H1 (cell line): Measurements from ENCODE around the gene ZDHHC20. TPM values are rescaled to one million over a fixed set of nuclear protein-coding genes. Genes with fewer than 3 reads are reported as not detected.

Experiments
- CTCF ChIA-PET: fragments of 300-600 bp; sonication (Branson Sonifier 250); formaldehyde crosslinking; loops from one replicate; lab custom pipeline; 2021; ENCODE audit not compliant: partially characterized antibody; lab: Charles Lee
- POLR2A ChIA-PET: fragments of 300-600 bp; sonication (Branson Sonifier 250); formaldehyde crosslinking; loops from one replicate; lab custom pipeline; 2021; ENCODE audit warnings: inconsistent platforms; ENCODE audit not compliant: partially characterized antibody; lab: Charles Lee
- DNase-seq, 2 experiments: peaks; one replicate each; pipeline versions ENCODE4 v3.0.0 to v3.0.0-alpha.2; 2010 to 2022; ENCODE audit warnings: low spot score in 2 of 2, low read depth in 1 of 2, mixed read lengths in 1 of 2
- FAIRE-seq: peaks from 2 replicates; lab custom pipeline; 2011; peaks lifted over from hg19 to GRCh38; lab: Jason Lieb, UNC
- H2AFZ ChIP-seq: 2 replicates; pipeline ENCODE4 v1.8.1; 2012; ENCODE audit warnings: low read length, inconsistent platforms
- H2AK5ac ChIP-seq: 2 replicates; pipeline ENCODE4 v1.6.1; 2013; ENCODE audit warnings: low read depth, low read length
- H2BK120ac ChIP-seq: replicated peaks from 2 replicates; pipeline ENCODE3; 2013; ENCODE audit warnings: low read depth, low read length, inconsistent platforms
- H2BK12ac ChIP-seq: 2 replicates; pipeline ENCODE4 v1.6.1; 2013; ENCODE audit warnings: low read depth, low read length
- H2BK15ac ChIP-seq: 2 replicates; pipeline ENCODE4 v1.6.1; 2013; ENCODE audit warnings: low read length
- H2BK20ac ChIP-seq: 2 replicates; pipeline ENCODE4 v1.6.1; 2013; ENCODE audit warnings: low read length
- H2BK5ac ChIP-seq: 2 replicates; pipeline ENCODE4 v1.6.1; 2013; ENCODE audit warnings: low read depth, low read length
- H3K14ac ChIP-seq: 2 replicates; pipeline ENCODE4 v1.6.1; 2013; ENCODE audit warnings: inconsistent platforms; ENCODE audit not compliant: insufficient read length
- H3K18ac ChIP-seq: 2 replicates; pipeline ENCODE4 v1.6.1; 2013; ENCODE audit warnings: low read length; ENCODE audit errors: extremely low read depth
- H3K23ac ChIP-seq: 2 replicates; pipeline ENCODE4 v1.6.1; 2013; ENCODE audit warnings: inconsistent platforms; ENCODE audit not compliant: insufficient read length
- H3K23me2 ChIP-seq: 2 replicates; pipeline ENCODE4 v1.6.1; 2013; ENCODE audit warnings: low read depth, low read length
- H3K27ac ChIP-seq: 2 replicates; pipeline ENCODE4 v1.6.1; 2011; ENCODE audit warnings: low read depth, low read length, inconsistent platforms
- H3K27me3 ChIP-seq, 4 experiments: replicated peaks in 1 of 4; 1 replicate in 1 of 4; 2 replicates in 3 of 4; pipeline versions ENCODE4 v1.6.1 to v1.8.1; 2011 to 2013; ENCODE audit warnings: low read length in 3 of 4, mild to moderate bottlenecking in 3 of 4, inconsistent platforms in 2 of 4, mixed read lengths in 2 of 4, moderate library complexity in 1 of 4; ENCODE audit not compliant: control insufficient read depth in 3 of 4, insufficient read depth in 3 of 4; ENCODE audit errors: extremely low read depth in 1 of 4
- H3K36me3 ChIP-seq, 4 experiments: 2 replicates each; pipeline versions ENCODE4 v1.6.1 to v1.8.1; 2011 to 2013; ENCODE audit warnings: mild to moderate bottlenecking in 4 of 4, low read length in 3 of 4, moderate library complexity in 2 of 4, control low read depth in 1 of 4, inconsistent platforms in 1 of 4; ENCODE audit not compliant: insufficient read depth in 4 of 4, control insufficient read depth in 2 of 4
- H3K4ac ChIP-seq: replicated peaks from 2 replicates; pipeline ENCODE3; 2013; ENCODE audit warnings: low read length, low read depth, mixed read lengths, inconsistent platforms; ENCODE audit not compliant: insufficient read length
- H3K4me1 ChIP-seq, 4 experiments: replicated peaks in 1 of 4; 1 replicate in 1 of 4; 2 replicates in 3 of 4; pipeline versions ENCODE4 v1.6.1 to v1.8.1; 2011 to 2013; ENCODE audit warnings: low read length in 3 of 4, inconsistent platforms in 2 of 4, mixed read lengths in 1 of 4; ENCODE audit not compliant: insufficient read depth in 4 of 4, control insufficient read depth in 3 of 4
- H3K4me2 ChIP-seq, 2 experiments: 2 replicates each; pipeline versions ENCODE4 v1.6.1 to v1.8.1; 2011 to 2013; ENCODE audit warnings: low read depth in 2 of 2, low read length in 2 of 2, control low read depth in 1 of 2, inconsistent platforms in 1 of 2, mild to moderate bottlenecking in 1 of 2; ENCODE audit not compliant: insufficient read depth in 1 of 2
- H3K4me3 ChIP-seq, 4 experiments: fragments of 200-600, 300-600 bp in 1 of 4; sonication (generic), shearing (Covaris generic), sonication (Bioruptor Twin) in 1 of 4; 2 replicates each; pipeline versions ENCODE4 v1.5.1 to v1.8.1; 2011 to 2016; ENCODE audit warnings: low read length in 4 of 4, low read depth in 3 of 4, control low read depth in 2 of 4, inconsistent platforms in 2 of 4, mild to moderate bottlenecking in 2 of 4, mixed read lengths in 1 of 4, moderate library complexity in 1 of 4; ENCODE audit not compliant: insufficient read depth in 2 of 4; ENCODE audit errors: extremely low read depth in 1 of 4
- H3K56ac ChIP-seq: replicated peaks from 2 replicates; pipeline ENCODE3; 2013; ENCODE audit warnings: low read depth, mild to moderate bottlenecking, mixed read lengths, low read length, inconsistent platforms; ENCODE audit not compliant: insufficient read length
- H3K79me1 ChIP-seq: 2 replicates; pipeline ENCODE4 v1.6.1; 2013; ENCODE audit warnings: low read depth, low read length, control low read depth
- H3K79me2 ChIP-seq, 2 experiments: 2 replicates each; pipeline versions ENCODE4 v1.6.1 to v1.8.1; 2012 to 2013; ENCODE audit warnings: low read length in 2 of 2, mild to moderate bottlenecking in 2 of 2, inconsistent platforms in 1 of 2; ENCODE audit not compliant: insufficient read depth in 2 of 2, control insufficient read depth in 1 of 2
- H3K9ac ChIP-seq, 4 experiments: replicated peaks in 1 of 4; 1 replicate in 1 of 4; 2 replicates in 3 of 4; pipeline versions ENCODE4 v1.6.1 to v1.8.1; 2011 to 2013; ENCODE audit warnings: low read depth in 3 of 4, low read length in 3 of 4, control low read depth in 2 of 4, mild to moderate bottlenecking in 2 of 4, moderate library complexity in 2 of 4, inconsistent platforms in 1 of 4; ENCODE audit errors: extremely low read depth in 1 of 4
- H3K9me3 ChIP-seq, 2 experiments: 2 replicates each; pipeline versions ENCODE4 v1.6.1 to v1.8.1; 2012 to 2013; ENCODE audit warnings: mild to moderate bottlenecking in 2 of 2, moderate library complexity in 2 of 2, control low read depth in 1 of 2, inconsistent platforms in 1 of 2, low read depth in 1 of 2, low read length in 1 of 2, mixed read lengths in 1 of 2; ENCODE audit not compliant: insufficient read depth in 2 of 2
- H4K20me1 ChIP-seq, 2 experiments: replicated peaks in 1 of 2; 2 replicates each; pipeline versions ENCODE3 to v1.8.1; 2011 to 2013; ENCODE audit warnings: inconsistent platforms in 2 of 2, low read length in 2 of 2, mild to moderate bottlenecking in 1 of 2; ENCODE audit not compliant: insufficient read depth in 2 of 2, control insufficient read depth in 1 of 2
- H4K5ac ChIP-seq: 2 replicates; pipeline ENCODE4 v1.6.1; 2013; ENCODE audit warnings: low read length, low read depth, mixed read lengths, inconsistent platforms; ENCODE audit not compliant: insufficient read length
- H4K8ac ChIP-seq: 2 replicates; pipeline ENCODE4 v1.8.0; 2013; ENCODE audit warnings: mild to moderate bottlenecking, moderate library complexity, low read length, inconsistent platforms; ENCODE audit not compliant: insufficient read depth; ENCODE audit errors: extremely low read depth
- H4K91ac ChIP-seq: replicated peaks from 2 replicates; pipeline ENCODE3; 2013; ENCODE audit warnings: low read length, mixed read lengths, inconsistent platforms; ENCODE audit not compliant: insufficient read length
- BRCA1 ChIP-seq: IDR thresholded peaks from 2 replicates; pipeline ENCODE4 v1.6.1; 2012; ENCODE audit warnings: low read depth, low read length, improper control_type of control experiment
- CBX5 ChIP-seq: fragments of 300-800, 300-1000 bp; sonication (generic); IDR thresholded peaks from 2 replicates; pipeline ENCODE4 v1.7.1; 2016; ENCODE audit warnings: antibody characterized with exemption, low read length, low read depth
- CHD2 ChIP-seq: IDR thresholded peaks from 2 replicates; pipeline ENCODE4 v1.6.1; 2012; ENCODE audit warnings: low read length, improper control_type of control experiment
- CTBP2 ChIP-seq: IDR thresholded peaks from 2 replicates; pipeline ENCODE4 v1.7.0; 2011; ENCODE audit warnings: borderline replicate concordance, mild to moderate bottlenecking, moderate library complexity, mixed read lengths, low read length; ENCODE audit not compliant: insufficient read depth, insufficient read length
- EGR1 ChIP-seq: IDR thresholded peaks from 2 replicates; pipeline ENCODE4 v1.6.1; 2011; ENCODE audit warnings: low read depth, low read length, borderline replicate concordance
- EP300 ChIP-seq, 2 experiments: IDR thresholded peaks; 1 replicate in 1 of 2; 2 replicates in 1 of 2; pipeline ENCODE4 v1.6.1; 2011 to 2012; ENCODE audit warnings: low read depth in 2 of 2, low read length in 2 of 2, mild to moderate bottlenecking in 2 of 2, borderline replicate concordance in 1 of 2, inconsistent platforms in 1 of 2, moderate library complexity in 1 of 2
- KDM1A ChIP-seq: fragments of 200-600, 300-600 bp; sonication (generic); IDR thresholded peaks from 2 replicates; pipeline ENCODE4 v1.7.1; 2016; ENCODE audit warnings: mild to moderate bottlenecking, low read length, borderline replicate concordance
- KDM5A ChIP-seq: fragments of 200-600 bp; IDR thresholded peaks from 2 replicates; pipeline ENCODE4 v1.7.1; 2012; ENCODE audit warnings: mild to moderate bottlenecking, low read length, inconsistent platforms, mixed read lengths
- NANOG ChIP-seq: IDR thresholded peaks from 2 replicates; pipeline ENCODE4 v1.6.1; 2011; ENCODE audit warnings: low read length, low read depth, mild to moderate bottlenecking, inconsistent platforms; ENCODE audit not compliant: insufficient read depth, poor library complexity, severe bottlenecking
- RBBP5 ChIP-seq: IDR thresholded peaks from 2 replicates; pipeline ENCODE4 v1.7.1; 2012; ENCODE audit warnings: low read depth, mild to moderate bottlenecking, inconsistent platforms, low read length, moderate library complexity, borderline replicate concordance
- SAP30 ChIP-seq: fragments of 300-600 bp; sonication (generic); IDR thresholded peaks from 2 replicates; pipeline ENCODE4 v1.7.1; 2012; ENCODE audit warnings: low read length, moderate library complexity, mild to moderate bottlenecking, inconsistent platforms; ENCODE audit not compliant: insufficient read depth, insufficient replicate concordance
- SIRT6 ChIP-seq: IDR thresholded peaks from one replicate; pipeline ENCODE4 v1.7.1; 2012; ENCODE audit warnings: low read length, inconsistent platforms
- SIX5 ChIP-seq: IDR thresholded peaks from 2 replicates; pipeline ENCODE4 v1.6.1; 2011; ENCODE audit warnings: mild to moderate bottlenecking, low read depth, low read length
- SP4 ChIP-seq: IDR thresholded peaks from 2 replicates; pipeline ENCODE4 v1.6.1; 2012; ENCODE audit warnings: low read length, inconsistent platforms
- WGBS, 2 experiments: shearing (Covaris generic) in 1 of 2; methylation state at CpG; one replicate each; pipeline versions ENCODE4 v1.1.6 to v1.1.7; 2013 to 2015; ENCODE audit warnings: low lambda C conversion rate in 2 of 2, mixed read lengths in 2 of 2, inconsistent platforms in 1 of 2, low coverage in 1 of 2, missing lambda C conversion rate in 1 of 2; ENCODE audit not compliant: insufficient replicate concordance in 2 of 2, insufficient coverage in 1 of 2, insufficient read length in 1 of 2; ENCODE audit errors: extremely low coverage in 1 of 2, missing lambda C conversion rate in 1 of 2; 5-methylcytosine and 5-hydroxymethylcytosine counted together
- polyA plus RNA-seq, 7 experiments: library from polyadenylated mRNA; depleted of rRNA in 3 of 7; stranded (reverse) in 5 of 7; unstranded in 2 of 7; fragments of >200 nt in 5 of 7; fragments of 200-250 nt in 2 of 7; gene quantifications; 1 replicate in 5 of 7; 2 replicates in 1 of 7; 4 replicates in 1 of 7; pipeline versions ENCODE4 v1.2.1 to v1.2.3, GENCODE V29; 2011 to 2013; ENCODE audit warnings: missing spikeins in 2 of 7, mixed read lengths in 2 of 7
- total RNA-seq: library from RNA; stranded (reverse); fragmentation: NEBNext Ultra II Directional; extraction: Animal tissue kit (Norgen Biotek cat#: 25700); gene quantifications from 2 replicates; pipeline ENCODE4 v1.2.1, GENCODE V29; 2021

ZDHHC20 gene
- total and polyA plus RNA-seq, 2 of the 8 experiments (the other 6 are each of a cell fraction or from before 2014, with no cell fraction given), result 16.4 to 89.0 TPM

DNA sequence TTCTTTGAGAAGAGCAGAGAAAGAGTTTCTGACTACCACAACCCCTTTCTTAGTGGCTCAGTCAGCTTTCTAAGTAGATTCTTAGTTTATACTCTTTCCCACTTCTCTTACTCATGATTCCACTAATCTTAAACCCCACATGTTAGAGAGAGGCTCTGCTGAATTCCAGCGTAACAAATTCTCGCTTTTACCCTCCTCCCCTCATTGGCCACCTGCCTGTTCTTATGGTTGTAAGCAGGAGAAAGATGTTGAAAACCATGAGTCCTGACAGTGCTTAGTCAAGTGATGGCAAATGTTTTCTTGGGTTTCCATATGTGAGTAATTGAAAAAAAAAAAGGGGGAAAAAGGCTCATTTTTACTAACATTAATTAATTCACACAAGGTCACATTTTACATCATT is 125.9 kb downstream of the ZDHHC20 start:
- CTCF ChIA-PET, result interaction anchor here (1.1 kb wide), 1 partner anchor 144 kb away, joined by 3 read pairs; no protein-coding TSS in a partner anchor
- no peak overlapping the region for H4K91ac ChIP-seq

More for the DNA sequence above, 125.9 kb downstream of the ZDHHC20 start:
- no peaks in the 10 kb centered on the region for H3K23me2 ChIP-seq
- H3K4ac ChIP-seq, result no peak overlapping the region
- no peak overlapping the region for H2AK5ac ChIP-seq
- no peak overlapping the region for H2AFZ ChIP-seq
- H3K23ac ChIP-seq, result no peak overlapping the region
- no peak overlapping the region for H2BK5ac ChIP-seq
- no peaks in the 10 kb centered on the region for H3K9me3 ChIP-seq
- H2BK12ac ChIP-seq, result no peak overlapping the region
- no peak overlapping the region for H2BK120ac ChIP-seq
- no peaks in the 10 kb centered on the region for H4K20me1 ChIP-seq
- WGBS, 2 experiments, result 81% methylated on average over 2 of the region's 2 CpGs; no CpG with 5 or more reads in 1 of the 2 experiments
- no peak overlapping the region for H4K8ac ChIP-seq
- FAIRE-seq (no peak), DNase-seq (no peak)
- H3K79me2 ChIP-seq, result no peaks in the 10 kb centered on the region
- H4K5ac ChIP-seq, result no peak overlapping the region
- H2BK15ac ChIP-seq, result no peak overlapping the region
- no peak overlapping the region for H3K56ac ChIP-seq
- H3K27me3 ChIP-seq, result peaks cover 0 to 2% (median 0%) of the 10 kb centered on the region in 4 experiments; a peak in 2 of 7 replicates
- no peaks in the 10 kb centered on the region for H3K79me1 ChIP-seq
- H3K4me3 ChIP-seq, result no peak overlapping the region
- H3K4me1 ChIP-seq, result peaks cover 5 to 19% (median 9%) of the 10 kb centered on the region in 4 experiments
- H3K36me3 ChIP-seq, result no peaks in the 10 kb centered on the region
- no peak overlapping the region for H3K14ac ChIP-seq
- H3K9ac ChIP-seq, result no peak overlapping the region
- H2BK20ac ChIP-seq, result no peak overlapping the region
- no peak overlapping the region for H3K27ac ChIP-seq
- no peak overlapping the region for H3K4me2 ChIP-seq
- TF ChIP-seq BRCA1 (no peak), EP300 (IDR thresholded peaks at IDR 0.05; ENCODE audit: borderline replicate concordance in 1 of 2, low read depth in 2 of 2, low read length in 2 of 2) (no peak), CBX5 (no peak), SAP30 (no peak), CTBP2 (no peak), NANOG (no peak), EGR1 (no peak), SP4 (no peak), SIRT6 (no peak), CHD2 (no peak), KDM5A (no peak), KDM1A (no peak), SIX5 (no peak), RBBP5 (no peak)
- POLR2A ChIA-PET, result interaction anchor here (1.1 kb wide), 1 partner anchor 25 kb away, joined by 3 read pairs; no protein-coding TSS in a partner anchor
- H3K18ac ChIP-seq, result no peak overlapping the region
